Astrocyte (in vitro differentiated cells and primary cell): ENCODE measurements around the gene CACNA2D1. TPM values are rescaled to one million over a fixed set of nuclear protein-coding genes. Genes with fewer than 3 reads are reported as not detected.

ENCODE experiments used
- DNase-seq: peaks from one replicate; pipeline ENCODE4 v3.0.0-alpha.2; 2010; ENCODE audit warnings: low read depth
- FAIRE-seq: peaks from 2 replicates; lab custom pipeline; 2011; peaks lifted over from hg19 to GRCh38; lab: Jason Lieb, UNC
- H2AFZ ChIP-seq: 2 replicates; pipeline ENCODE4 v1.6.0; 2012; ENCODE audit warnings: low read depth, low read length, inconsistent platforms
- H3K27ac ChIP-seq: 2 replicates; pipeline ENCODE4 v1.5.1; 2011; ENCODE audit warnings: low read depth, low read length, inconsistent platforms
- H3K27me3 ChIP-seq: 2 replicates; pipeline ENCODE4 v1.6.0; 2011; ENCODE audit warnings: low read length, inconsistent platforms; ENCODE audit not compliant: insufficient read depth
- H3K36me3 ChIP-seq: 2 replicates; pipeline ENCODE4 v1.5.1; 2011; ENCODE audit warnings: low read length, inconsistent platforms; ENCODE audit not compliant: insufficient read depth
- H3K4me1 ChIP-seq: 2 replicates; pipeline ENCODE4 v1.5.1; 2011; ENCODE audit warnings: low read length, inconsistent platforms; ENCODE audit not compliant: insufficient read depth
- H3K4me2 ChIP-seq: 2 replicates; pipeline ENCODE4 v1.6.0; 2012; ENCODE audit warnings: low read length, inconsistent platforms
- H3K4me3 ChIP-seq: 2 replicates; pipeline ENCODE4 v1.5.1; 2011; ENCODE audit warnings: low read depth, mild to moderate bottlenecking, low read length, inconsistent platforms; ENCODE audit not compliant: insufficient read depth
- H3K79me2 ChIP-seq: 2 replicates; pipeline ENCODE4 v1.6.0; 2012; ENCODE audit warnings: mild to moderate bottlenecking, low read length, inconsistent platforms; ENCODE audit not compliant: insufficient read depth
- H3K9ac ChIP-seq: 2 replicates; pipeline ENCODE4 v1.6.0; 2012; ENCODE audit warnings: mild to moderate bottlenecking, low read length, inconsistent platforms
- H3K9me3 ChIP-seq: 2 replicates; pipeline ENCODE4 v1.5.1; 2012; ENCODE audit warnings: low read depth, mild to moderate bottlenecking, low read length, inconsistent platforms; ENCODE audit not compliant: insufficient read depth
- H4K20me1 ChIP-seq: 2 replicates; pipeline ENCODE4 v1.6.0; 2012; ENCODE audit warnings: low read length, inconsistent platforms; ENCODE audit not compliant: insufficient read depth
- H3K27ac Mint-ChIP-seq: one replicate; pipeline ENCODE4 v1.8.0; 2021; ENCODE audit warnings: mild to moderate bottlenecking, mixed read lengths; ENCODE audit not compliant: unreplicated experiment
- H3K27me3 Mint-ChIP-seq: one replicate; pipeline ENCODE4 v1.8.0; 2021; ENCODE audit warnings: low read depth, mixed read lengths; ENCODE audit not compliant: unreplicated experiment
- H3K36me3 Mint-ChIP-seq: one replicate; pipeline ENCODE4 v1.8.0; 2021; ENCODE audit warnings: low read depth, mixed read lengths; ENCODE audit not compliant: unreplicated experiment
- H3K4me1 Mint-ChIP-seq: one replicate; pipeline ENCODE4 v1.8.0; 2021; ENCODE audit warnings: low read depth, mixed read lengths; ENCODE audit not compliant: unreplicated experiment
- H3K4me3 Mint-ChIP-seq: one replicate; pipeline ENCODE4 v1.8.0; 2021; ENCODE audit warnings: mild to moderate bottlenecking, moderate library complexity, mixed read lengths; ENCODE audit not compliant: unreplicated experiment
- H3K9me3 Mint-ChIP-seq: one replicate; pipeline ENCODE4 v1.8.0; 2021; ENCODE audit warnings: mild to moderate bottlenecking, mixed read lengths; ENCODE audit not compliant: unreplicated experiment
- CTCF ChIP-seq: IDR thresholded peaks from 2 replicates; pipeline ENCODE4 v1.5.1; 2011; ENCODE audit warnings: low read depth, mild to moderate bottlenecking, inconsistent platforms, low read length, moderate library complexity; ENCODE audit not compliant: insufficient read depth
- EZH2 ChIP-seq: IDR thresholded peaks from 2 replicates; pipeline ENCODE4 v1.6.1; 2012; ENCODE audit warnings: mild to moderate bottlenecking, low read length, inconsistent platforms; ENCODE audit not compliant: insufficient read depth
- total RNA-seq: library from RNA; stranded (reverse); gene quantifications from 2 replicates; pipeline ENCODE4 v1.2.1, GENCODE V29; 2021

Gene CACNA2D1
- total RNA-seq, 1 donor from 2014 or later, result 53.4 TPM

GRCh38 chr7:82360591-82361368, 82.8 kb downstream of the CACNA2D1 start:
- Histone ChIP-seq H3K4me1 (peaks cover 11% of the 10 kb centered on the region), H3K27me3 (no peaks in the 10 kb centered on the region), H3K4me2 (no peak overlapping the region), H3K4me3 (no peak overlapping the region), H3K79me2 (peaks cover 3% of the 10 kb centered on the region), H3K9me3 (no peaks in the 10 kb centered on the region), H3K9ac (no peak overlapping the region), H4K20me1 (peaks cover 7% of the 10 kb centered on the region), H3K27ac (no peak overlapping the region), H2AFZ (no peak overlapping the region), H3K36me3 (no peaks in the 10 kb centered on the region)
- FAIRE-seq (no peak), DNase-seq (no peak)
- peaks cover 2% of the 10 kb centered on the region for H3K9me3 Mint-ChIP-seq
- H3K4me1 Mint-ChIP-seq, result peaks cover 17% of the 10 kb centered on the region
- H3K4me3 Mint-ChIP-seq, result no peak overlapping the region
- H3K27me3 Mint-ChIP-seq, result no peaks in the 10 kb centered on the region
- no peaks in the 10 kb centered on the region for H3K36me3 Mint-ChIP-seq
- H3K27ac Mint-ChIP-seq, result no peak overlapping the region
- no peak for TF ChIP-seq EZH2
- TF ChIP-seq CTCF, result no peak

GRCh38 chr7:82359426-82359825, 84.2 kb downstream of the CACNA2D1 start:
- no peak overlapping the region for H3K27ac Mint-ChIP-seq
- FAIRE-seq (no peak), DNase-seq (no peak)
- H3K36me3 ChIP-seq, result no peaks in the 10 kb centered on the region
- no peak overlapping the region for H3K4me3 Mint-ChIP-seq
- H3K4me2 ChIP-seq, result no peak overlapping the region
- peaks cover 17% of the 10 kb centered on the region for H3K4me1 Mint-ChIP-seq
- TF ChIP-seq CTCF, result no peak
- TF ChIP-seq EZH2, result no peak
- H3K36me3 Mint-ChIP-seq, result no peaks in the 10 kb centered on the region
- H3K9ac ChIP-seq, result no peak overlapping the region
- H3K4me1 ChIP-seq, result peaks cover 11% of the 10 kb centered on the region
- H3K9me3 Mint-ChIP-seq, result peaks cover 2% of the 10 kb centered on the region
- H4K20me1 ChIP-seq, result peaks cover 9% of the 10 kb centered on the region
- peaks cover 4% of the 10 kb centered on the region for H3K79me2 ChIP-seq
- no peaks in the 10 kb centered on the region for H3K9me3 ChIP-seq
- no peaks in the 10 kb centered on the region for H3K27me3 ChIP-seq
- H3K27ac ChIP-seq, result no peak overlapping the region
- no peak overlapping the region for H2AFZ ChIP-seq
- H3K4me3 ChIP-seq, result no peak overlapping the region
- no peaks in the 10 kb centered on the region for H3K27me3 Mint-ChIP-seq

- Histone ChIP-seq H3K4me3 (no peak overlapping the region), H3K9ac (no peak overlapping the region), H3K4me1 (peaks cover 11% of the 10 kb centered on the region), H3K79me2 (peaks cover 4% of the 10 kb centered on the region), H3K4me2 (no peak overlapping the region), H3K27me3 (no peaks in the 10 kb centered on the region), H3K9me3 (no peaks in the 10 kb centered on the region), H4K20me1 (peaks cover 12% of the 10 kb centered on the region), H2AFZ (no peak overlapping the region), H3K27ac (no peak overlapping the region), H3K36me3 (no peaks in the 10 kb centered on the region)
- FAIRE-seq (no peak), DNase-seq (no peak)
- Mint-ChIP-seq H3K27ac (no peak overlapping the region), H3K36me3 (no peaks in the 10 kb centered on the region), H3K4me3 (no peak overlapping the region), H3K27me3 (no peaks in the 10 kb centered on the region), H3K4me1 (peaks cover 17% of the 10 kb centered on the region), H3K9me3 (peaks cover 2% of the 10 kb centered on the region)
- no peak for TF ChIP-seq CTCF
These were observed 84.7 kb downstream of the CACNA2D1 start for GRCh38 chr7:82358923-82359322.
